K562 (cell line): ENCODE measurements around the gene SPOCK3.

Experiments
- BCOR ChIP-seq: fragments of 450-650 bp; IDR thresholded peaks from 2 replicates; pipeline ENCODE4 v1.6.1; 2016
- BHLHE40 ChIP-seq: IDR thresholded peaks from 2 replicates; pipeline ENCODE4 v1.6.1; 2011; ENCODE audit warnings: low read length, improper control_type of control experiment
- CEBPG ChIP-seq, 3 experiments: fragments of 200-800 bp in 1 of 3; sonication (Bioruptor generic) in 1 of 3; sonication (generic) in 1 of 3; formaldehyde crosslinking in 1 of 3; IDR thresholded peaks in 2 of 3; conservative IDR thresholded peaks in 1 of 3; 2 replicates each; pipeline versions ENCODE4 v1.6.1 to v1.8.0; 2016 to 2022; ENCODE audit warnings: missing compliant biosample characterization in 2 of 3, missing genetic modification characterization in 2 of 3, mild to moderate bottlenecking in 1 of 3, missing genetic modification reagents in 1 of 3
- CHD4 ChIP-seq: fragments of 200-600 bp; sonication (generic); IDR thresholded peaks from 3 replicates; pipeline ENCODE4 v1.6.1; 2012; ENCODE audit warnings: low read depth, mild to moderate bottlenecking, mixed read lengths, low read length, inconsistent platforms; ENCODE audit not compliant: insufficient read depth, insufficient replicate concordance, poor library complexity, severe bottlenecking
- CTCF ChIP-seq, 3 experiments: IDR thresholded peaks in 2 of 3; conservative IDR thresholded peaks in 1 of 3; 2 replicates each; pipeline ENCODE4 v1.5.1; 2011 to 2012; ENCODE audit warnings: low read length in 3 of 3, mild to moderate bottlenecking in 3 of 3, control low read depth in 2 of 3, improper control_type of control experiment in 1 of 3, inconsistent platforms in 1 of 3, low read depth in 1 of 3, mixed read lengths in 1 of 3, moderate library complexity in 1 of 3; ENCODE audit not compliant: insufficient read depth in 2 of 3
- EP300 ChIP-seq: IDR thresholded peaks from 2 replicates; pipeline ENCODE4 v1.6.1; 2012; ENCODE audit warnings: low read length, improper control_type of control experiment
- EZH2 ChIP-seq: IDR thresholded peaks from 2 replicates; pipeline ENCODE4 v1.6.1; 2012; ENCODE audit warnings: low read depth, mild to moderate bottlenecking, inconsistent platforms, low read length, borderline replicate concordance
- RAD21 ChIP-seq, 2 experiments: fragments of 250-450 bp in 1 of 2; fragments of 450-650 bp in 1 of 2; sonication (Bioruptor Pico) in 1 of 2; formaldehyde crosslinking in 1 of 2; IDR thresholded peaks in 1 of 2; conservative IDR thresholded peaks in 1 of 2; 2 replicates each; pipeline versions ENCODE4 v1.4.0 to v1.8.0; 2020 to 2022; ENCODE audit warnings: mild to moderate bottlenecking in 2 of 2, moderate library complexity in 1 of 2
- SETDB1 ChIP-seq: IDR thresholded peaks from one replicate; pipeline ENCODE4 v1.6.1; 2012; ENCODE audit warnings: low read length, control low read depth, inconsistent platforms
- TAF15 ChIP-seq: fragments of 200-400 bp; formaldehyde crosslinking; IDR thresholded peaks from 2 replicates; pipeline ENCODE4 v1.6.1; 2017; ENCODE audit warnings: mild to moderate bottlenecking, low read depth, low read length, moderate library complexity
- TCF7L2 ChIP-seq: fragments of 150-350 bp; IDR thresholded peaks from 2 replicates; pipeline ENCODE4 v1.6.1; 2016; ENCODE audit warnings: low read depth, mild to moderate bottlenecking, low read length, moderate library complexity
- ZNF146 ChIP-seq: IDR thresholded peaks from one replicate; pipeline ENCODE4 v1.6.1; 2018; ENCODE audit warnings: missing compliant biosample characterization; ENCODE audit not compliant: unreplicated experiment

GRCh38 chr4:166724369-166724768 lies 509.9 kb downstream of the SPOCK3 start:
- TF ChIP-seq BHLHE40: no peak
- TF ChIP-seq BCOR: no peak
- TF ChIP-seq TCF7L2: no peak
- no peak for TF ChIP-seq EZH2
- TF ChIP-seq SETDB1: no peak
- no peak for TF ChIP-seq EP300
- TF ChIP-seq RAD21 (CRISPR knock-in tag; conservative IDR thresholded peaks at IDR 0.05 in 1 of 2, IDR thresholded peaks at IDR 0.05 in 1 of 2): no peak
- no peak for TF ChIP-seq CTCF (IDR thresholded peaks at IDR 0.05 in 2 of 3, conservative IDR thresholded peaks at IDR 0.05 in 1 of 3; ENCODE audit: insufficient read depth in 2 of 3, low read depth in 1 of 3, low read length in 3 of 3)
- TF ChIP-seq TAF15: no peak
- no peak for TF ChIP-seq CEBPG (CRISPR knock-in tag; IDR thresholded peaks at IDR 0.05)
- no peak for TF ChIP-seq CEBPG (tag; conservative IDR thresholded peaks at IDR 0.05 in 1 of 2, IDR thresholded peaks at IDR 0.05 in 1 of 2)
- no peak for TF ChIP-seq CHD4
- no peak for TF ChIP-seq ZNF146 (CRISPR knock-in tag)
